ENCODE data around the gene LAMA1.

Gene LAMA1

DNA sequence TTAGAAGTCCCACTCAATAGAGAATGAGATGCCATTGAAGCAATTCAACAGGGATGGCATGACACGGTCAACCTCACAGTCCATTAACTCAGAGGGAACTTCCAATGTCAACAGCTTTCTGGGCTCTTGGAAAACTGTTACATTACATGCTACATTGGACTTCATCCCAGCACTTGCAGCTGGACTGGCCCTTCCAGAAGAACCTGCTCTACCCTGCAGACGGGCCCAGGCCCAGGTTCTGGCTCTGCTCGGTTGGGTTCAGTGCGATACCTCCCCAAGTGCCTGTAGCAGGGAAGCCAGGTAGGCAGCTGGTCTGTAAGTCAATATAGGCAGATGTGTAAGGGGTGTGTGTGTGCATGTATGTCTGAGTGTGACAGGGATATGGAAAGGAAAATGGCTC, 12.9 kb downstream of the LAMA1 start:
- DNase-seq, result no peak

DNA sequence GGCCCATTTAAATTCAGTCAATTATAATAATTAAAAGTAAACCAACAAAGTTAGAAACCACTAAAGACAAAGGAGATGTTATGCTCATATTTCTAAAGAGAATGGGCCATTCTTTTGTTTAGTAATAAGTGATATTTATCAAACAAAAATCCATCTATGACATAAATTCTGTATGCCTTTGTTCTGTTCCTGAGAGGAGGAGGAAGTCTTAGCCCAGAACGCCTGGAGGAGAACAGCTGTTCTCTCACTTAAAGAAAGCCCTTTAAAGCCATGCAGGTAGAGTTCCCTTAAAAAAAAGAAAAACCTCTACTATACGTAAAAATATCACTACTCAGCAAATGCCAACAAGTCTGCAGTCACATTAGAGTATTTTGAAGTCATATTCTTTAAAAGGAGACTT, 15.5 kb downstream of the LAMA1 start:
- no peak for DNase-seq

- DNase-seq, result no peak
These were observed 20.8 kb downstream of the LAMA1 start for GRCh38 chr18:7096838-7097237.

DNA sequence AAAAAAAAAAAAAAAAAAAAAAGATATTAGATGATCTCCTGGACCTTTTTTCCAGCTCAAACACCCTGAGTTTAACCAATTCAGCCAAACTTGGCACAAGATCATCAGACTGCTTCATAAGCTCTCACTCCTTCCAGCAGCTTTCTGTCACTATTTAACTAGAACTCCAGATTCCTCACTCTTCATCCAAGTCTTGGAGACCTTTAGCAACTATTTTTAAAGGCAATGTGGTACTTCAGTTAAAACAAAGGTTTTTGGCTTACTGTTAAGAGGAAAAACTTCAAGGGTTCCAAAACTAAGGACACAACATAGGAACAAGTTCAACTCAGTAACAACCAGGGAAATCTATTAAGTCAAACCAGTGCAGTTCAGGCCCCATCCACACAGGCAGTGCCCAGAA, 23.2 kb downstream of the LAMA1 start:
- no peak for DNase-seq

DNA sequence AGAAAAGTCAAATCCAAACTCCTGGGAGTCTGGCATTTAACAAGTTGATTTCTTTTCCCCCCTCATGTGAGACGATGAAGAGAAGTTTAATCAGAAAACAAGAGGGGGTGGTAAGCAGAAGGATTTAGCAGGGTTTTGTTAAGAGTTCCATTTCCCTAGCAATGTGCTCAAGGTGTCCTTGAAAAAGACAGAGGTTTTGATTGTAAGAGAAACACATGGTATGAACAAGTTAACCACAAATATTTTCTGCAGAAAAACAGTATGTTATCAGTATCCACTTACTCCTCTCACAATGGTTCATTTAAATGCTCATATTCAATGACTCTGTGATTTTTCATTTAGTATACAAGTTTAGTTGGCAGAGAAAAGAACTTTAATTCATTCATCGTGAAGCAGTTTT, 26.8 kb downstream of the LAMA1 start:
- DNase-seq, result no peak

DNA sequence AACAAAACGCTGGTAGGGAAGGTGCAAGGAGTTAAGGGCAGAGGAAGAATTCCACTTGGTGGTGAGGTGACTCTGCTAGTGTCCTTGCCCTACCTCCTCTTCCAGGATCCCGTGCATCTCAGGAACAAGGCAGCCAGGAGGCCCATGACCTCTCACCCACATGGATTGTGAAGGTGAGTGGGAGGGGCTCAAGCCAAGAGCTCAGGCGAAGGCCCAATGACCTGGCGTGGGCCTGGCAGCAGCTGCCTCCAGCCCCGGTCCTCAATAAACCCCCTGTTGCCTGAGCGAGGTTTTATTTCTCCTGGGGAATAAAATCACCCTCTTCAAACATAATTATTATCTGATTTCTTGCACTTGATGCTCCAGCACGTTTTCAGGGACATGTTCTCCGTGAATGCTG, 28.2 kb downstream of the LAMA1 start:
- no peak for DNase-seq

DNA sequence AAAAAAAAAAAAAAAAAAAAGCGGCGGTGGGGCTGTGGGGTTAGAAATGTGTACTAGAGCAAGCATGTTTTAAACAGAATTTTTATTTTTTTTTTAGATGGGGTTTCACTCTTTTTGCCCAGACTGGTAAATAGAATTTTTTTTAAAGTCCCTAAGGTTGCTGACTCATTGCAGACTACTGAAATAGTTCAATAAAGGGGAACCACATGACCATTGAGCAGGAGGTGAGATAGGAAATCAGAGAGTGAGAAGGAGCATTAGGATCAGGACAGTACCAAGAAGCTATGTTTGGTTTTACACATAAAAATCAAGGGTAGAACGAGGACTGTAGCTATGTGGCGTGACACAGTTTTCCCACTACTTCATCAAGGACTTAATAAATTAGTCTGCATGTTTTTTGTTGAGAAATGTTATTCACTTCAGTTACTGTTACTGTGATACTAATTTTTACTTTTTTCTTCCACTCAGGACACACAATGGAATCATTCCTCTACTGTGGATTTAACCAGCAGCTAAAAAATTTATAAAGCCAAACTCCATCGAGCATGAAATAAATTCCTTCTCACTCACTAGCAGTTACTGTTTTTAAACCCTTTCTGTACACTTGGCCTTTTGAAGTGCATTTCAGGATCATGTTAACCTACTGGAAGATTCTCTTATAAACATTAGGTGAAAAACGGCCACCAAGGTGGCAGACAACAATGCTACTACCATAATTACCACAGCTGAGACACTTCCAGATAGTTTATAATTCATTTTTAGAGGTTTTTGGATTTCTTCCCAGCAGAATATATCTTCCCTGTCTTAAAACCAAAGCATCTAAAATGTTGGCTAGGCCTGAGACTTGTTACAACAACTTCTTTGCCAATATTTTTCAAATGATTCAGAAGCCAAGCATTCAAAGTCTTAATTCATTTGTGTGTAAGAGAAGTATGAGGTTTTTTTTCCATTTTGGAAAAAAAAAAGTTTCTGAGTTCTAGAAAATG, 33.2 kb downstream of the LAMA1 start:
- no peak for DNase-seq

GRCh38 chr18:7082671-7083070, 34.9 kb downstream of the LAMA1 start:
- no peak for DNase-seq

GRCh38 chr18:7079231-7079630, 38.4 kb downstream of the LAMA1 start:
- DNase-seq, result no peak

- no peak for DNase-seq
These were observed 45.0 kb downstream of the LAMA1 start for GRCh38 chr18:7072593-7072992.

DNA sequence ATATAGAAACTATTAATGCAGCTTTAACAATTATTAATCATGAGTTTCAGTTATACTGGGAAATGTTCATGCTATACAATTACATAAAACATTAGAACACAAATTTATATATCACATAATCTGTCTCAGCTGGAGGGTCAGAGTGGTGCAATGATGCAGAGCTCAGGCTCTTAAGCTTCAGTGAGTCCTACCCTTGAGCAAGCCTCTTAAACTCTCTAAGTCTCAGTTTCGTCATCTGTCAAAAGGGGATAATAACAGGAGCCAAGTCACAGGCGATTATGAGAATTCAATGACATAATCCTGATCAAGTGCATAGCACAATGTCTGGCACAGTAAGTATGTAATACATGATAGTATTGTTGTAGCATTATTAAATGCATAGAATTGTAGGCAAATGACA, 46.0 kb downstream of the LAMA1 start:
- no peak for DNase-seq

- DNase-seq, result no peak
These were observed 47.1 kb downstream of the LAMA1 start for GRCh38 chr18:7070466-7070865.

GRCh38 chr18:7068871-7069590, 48.6 kb downstream of the LAMA1 start:
- DNase-seq, result no peak

GRCh38 chr18:7066965-7067555, 50.5 kb downstream of the LAMA1 start:
- DNase-seq, result no peak

- no peak for DNase-seq
These were observed 51.9 kb downstream of the LAMA1 start for GRCh38 chr18:7065736-7066135.

GRCh38 chr18:7064346-7064745, 53.3 kb downstream of the LAMA1 start:
- DNase-seq, result no peak

DNA sequence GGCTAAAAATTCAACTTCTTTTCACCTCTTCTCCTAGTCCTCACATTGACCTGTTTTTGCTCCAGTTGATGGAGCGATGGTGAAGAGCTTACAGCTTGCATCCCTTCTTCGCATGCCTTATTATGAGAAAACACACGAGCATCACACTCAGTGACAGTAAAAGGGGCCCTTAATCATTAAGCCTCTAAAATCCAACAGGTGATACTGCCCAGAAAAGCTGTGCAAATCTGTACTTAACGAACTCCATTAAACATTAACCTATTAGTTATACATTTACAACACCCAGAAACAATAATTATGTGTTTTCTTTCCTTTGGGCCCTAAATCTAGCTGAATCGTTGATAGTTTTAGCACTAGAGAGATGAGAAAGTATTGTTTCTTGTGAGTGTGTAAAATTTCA, 54.8 kb downstream of the LAMA1 start:
- DNase-seq, result no peak

GRCh38 chr18:7062236-7062635, 55.4 kb downstream of the LAMA1 start:
- DNase-seq, result no peak

- no peak for DNase-seq
These were observed 58.3 kb downstream of the LAMA1 start for GRCh38 chr18:7059276-7059675.

- DNase-seq, result no peak
These were observed 61.6 kb downstream of the LAMA1 start for GRCh38 chr18:7056026-7056425.

DNA sequence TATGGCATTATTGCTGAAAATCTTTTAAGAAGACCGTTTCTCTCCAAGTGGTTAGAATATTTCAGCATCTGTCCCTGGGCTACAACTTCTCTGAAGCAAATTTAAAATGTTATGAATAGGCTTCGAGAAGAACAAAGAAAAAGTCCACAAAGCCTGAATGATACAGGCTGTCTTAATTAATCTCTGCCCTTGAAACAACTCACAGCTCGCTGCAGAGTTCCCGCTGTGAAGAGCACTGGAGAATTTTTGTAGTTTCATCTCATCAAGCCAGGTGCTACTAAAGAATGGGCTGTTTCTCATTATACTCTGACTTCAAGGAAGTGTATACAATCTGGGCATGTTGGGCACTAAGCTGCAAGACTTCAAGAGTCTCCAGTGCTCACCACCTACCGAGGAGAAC, 67.6 kb downstream of the LAMA1 start:
- no peak for DNase-seq

DNA sequence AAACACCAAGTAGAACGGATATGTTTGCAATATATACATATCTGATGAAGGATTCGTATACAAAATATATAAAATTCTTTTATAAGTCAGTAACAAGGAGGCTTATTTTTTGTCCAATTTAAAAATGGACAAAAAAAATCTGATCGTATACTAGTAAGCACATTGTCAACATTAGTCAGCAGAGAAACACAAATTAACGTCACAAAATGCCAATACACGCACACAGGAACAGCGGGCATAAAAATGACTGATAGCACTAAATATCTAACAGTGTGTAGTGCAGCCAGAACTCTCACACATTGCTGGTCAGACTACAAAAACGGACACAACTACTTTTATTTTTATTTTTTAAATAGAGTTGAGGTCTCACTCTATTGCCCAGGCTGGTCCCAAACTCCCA, 69.5 kb downstream of the LAMA1 start:
- no peak for DNase-seq

DNA sequence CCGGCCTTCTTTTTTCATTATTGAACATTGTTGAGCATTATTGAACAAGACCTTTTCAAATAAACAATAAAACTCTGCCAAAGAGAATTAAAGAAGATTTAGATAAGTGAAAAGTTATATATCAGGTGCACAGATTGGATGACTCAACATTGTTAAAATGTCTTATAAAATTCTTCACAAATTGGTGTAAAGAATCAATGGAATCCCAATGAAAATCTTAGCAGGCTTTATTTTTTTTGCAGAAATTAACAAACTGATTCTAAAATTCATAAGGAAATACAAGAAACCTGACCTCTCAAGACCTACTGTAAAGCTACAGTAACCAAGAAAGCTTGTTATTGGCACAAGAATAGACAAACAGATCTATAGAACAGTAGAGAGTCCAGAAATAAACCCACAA, 70.3 kb downstream of the LAMA1 start:
- no peak for DNase-seq

- DNase-seq, result no peak
These were observed 79.2 kb downstream of the LAMA1 start for GRCh38 chr18:7038330-7038851.
